Memory B cell (primary cell): ENCODE data around the gene THADA.
A peak's percentile ranks its signal among the peaks of the same experiment; 100 is the strongest.

ENCODE experiments used
- ATAC-seq: fragments of 150-1000 bp; cut with Tn5 transposase; 2 replicates; pipeline ENCODE4 v1.10.0; 2021; ENCODE audit warnings: low read depth, mild to moderate bottlenecking, moderate library complexity
- DNase-seq, 2 donors: peaks; one replicate each; pipeline ENCODE4 v3.0.0; 2022; ENCODE audit warnings: low spot score in 2 of 2
- H3K27ac Mint-ChIP-seq: one replicate; pipeline ENCODE4 v1.8.0; 2022; ENCODE audit warnings: mild to moderate bottlenecking, moderate library complexity, mixed read lengths
- H3K27me3 Mint-ChIP-seq: one replicate; pipeline ENCODE4 v1.8.0; 2022; ENCODE audit warnings: mixed read lengths
- H3K36me3 Mint-ChIP-seq: one replicate; pipeline ENCODE4 v1.8.0; 2022; ENCODE audit warnings: mild to moderate bottlenecking, mixed read lengths
- H3K4me1 Mint-ChIP-seq: one replicate; pipeline ENCODE4 v1.8.0; 2022; ENCODE audit warnings: mixed read lengths
- H3K4me3 Mint-ChIP-seq: one replicate; pipeline ENCODE4 v1.8.0; 2022; ENCODE audit warnings: mild to moderate bottlenecking, moderate library complexity, mixed read lengths
- H3K9me3 Mint-ChIP-seq: one replicate; pipeline ENCODE4 v1.8.0; 2022; ENCODE audit warnings: mixed read lengths

THADA gene

GRCh38 chr2:43355399-43355798 lies 240.4 kb downstream of the THADA start:
- ATAC-seq (no peak), DNase-seq (no peak)
- no peak overlapping the region for H3K27ac Mint-ChIP-seq
- no peaks in the 10 kb centered on the region for H3K9me3 Mint-ChIP-seq
- no peaks in the 10 kb centered on the region for H3K4me1 Mint-ChIP-seq
- H3K27me3 Mint-ChIP-seq: no peaks in the 10 kb centered on the region
- no peak overlapping the region for H3K4me3 Mint-ChIP-seq
- H3K36me3 Mint-ChIP-seq: peaks cover 10% of the 10 kb centered on the region

- no peak for ATAC-seq
- Mint-ChIP-seq H3K27ac (no peak overlapping the region), H3K9me3 (no peaks in the 10 kb centered on the region), H3K27me3 (no peaks in the 10 kb centered on the region), H3K4me3 (no peak overlapping the region), H3K36me3 (peaks cover 21% of the 10 kb centered on the region), H3K4me1 (no peaks in the 10 kb centered on the region)
- no peak for DNase-seq
These were observed 245.9 kb downstream of the THADA start for GRCh38 chr2:43349904-43350303.

GRCh38 chr2:43348908-43349661 lies 246.8 kb downstream of the THADA start:
- DNase-seq (no peak), ATAC-seq (no peak)
- Mint-ChIP-seq H3K27ac (no peak overlapping the region), H3K27me3 (no peaks in the 10 kb centered on the region), H3K36me3 (peaks cover 19% of the 10 kb centered on the region), H3K4me1 (no peaks in the 10 kb centered on the region), H3K4me3 (no peak overlapping the region), H3K9me3 (no peaks in the 10 kb centered on the region)

- Mint-ChIP-seq H3K4me3 (no peak overlapping the region), H3K27me3 (no peaks in the 10 kb centered on the region), H3K4me1 (no peaks in the 10 kb centered on the region), H3K27ac (no peak overlapping the region), H3K36me3 (peaks cover 30% of the 10 kb centered on the region), H3K9me3 (no peaks in the 10 kb centered on the region)
- DNase-seq (no peak), ATAC-seq (no peak)
These were observed 248.1 kb downstream of the THADA start for GRCh38 chr2:43347746-43348145.

- Mint-ChIP-seq H3K36me3 (peaks cover 34% of the 10 kb centered on the region), H3K9me3 (no peaks in the 10 kb centered on the region), H3K4me1 (no peaks in the 10 kb centered on the region), H3K27ac (no peak overlapping the region), H3K27me3 (no peaks in the 10 kb centered on the region), H3K4me3 (no peak overlapping the region)
- no peak for DNase-seq
- ATAC-seq: no peak
These were observed 249.0 kb downstream of the THADA start for GRCh38 chr2:43346602-43347567.

GRCh38 chr2:43345872-43346271 lies 250.0 kb downstream of the THADA start:
- DNase-seq (no peak), ATAC-seq (no peak)
- Mint-ChIP-seq H3K9me3 (no peaks in the 10 kb centered on the region), H3K4me3 (no peak overlapping the region), H3K36me3 (peaks cover 34% of the 10 kb centered on the region), H3K4me1 (no peaks in the 10 kb centered on the region), H3K27ac (no peak overlapping the region), H3K27me3 (no peaks in the 10 kb centered on the region)

- DNase-seq: no peak
- Mint-ChIP-seq H3K4me1 (no peaks in the 10 kb centered on the region), H3K27me3 (no peaks in the 10 kb centered on the region), H3K9me3 (no peaks in the 10 kb centered on the region), H3K27ac (no peak overlapping the region), H3K4me3 (no peak overlapping the region), H3K36me3 (peaks cover 36% of the 10 kb centered on the region)
- no peak for ATAC-seq
These were observed 250.4 kb downstream of the THADA start for GRCh38 chr2:43345391-43345813.

GRCh38 chr2:43344868-43345373 lies 250.9 kb downstream of the THADA start:
- peaks cover 39% of the 10 kb centered on the region for H3K36me3 Mint-ChIP-seq
- no peaks in the 10 kb centered on the region for H3K27me3 Mint-ChIP-seq
- DNase-seq (no peak), ATAC-seq (no peak)
- no peaks in the 10 kb centered on the region for H3K4me1 Mint-ChIP-seq
- no peak overlapping the region for H3K4me3 Mint-ChIP-seq
- no peaks in the 10 kb centered on the region for H3K9me3 Mint-ChIP-seq
- H3K27ac Mint-ChIP-seq: no peak overlapping the region

- Mint-ChIP-seq H3K4me3 (no peak overlapping the region), H3K4me1 (no peaks in the 10 kb centered on the region), H3K36me3 (peaks cover 43% of the 10 kb centered on the region), H3K27me3 (no peaks in the 10 kb centered on the region), H3K9me3 (no peaks in the 10 kb centered on the region), H3K27ac (no peak overlapping the region)
- ATAC-seq: no peak
- no peak for DNase-seq
These were observed 252.1 kb downstream of the THADA start for GRCh38 chr2:43343573-43344304.

GRCh38 chr2:43341959-43342757 lies 253.7 kb downstream of the THADA start:
- Mint-ChIP-seq H3K4me3 (no peak overlapping the region), H3K4me1 (no peaks in the 10 kb centered on the region), H3K36me3 (peaks cover 41% of the 10 kb centered on the region), H3K27ac (no peak overlapping the region), H3K27me3 (no peaks in the 10 kb centered on the region), H3K9me3 (no peaks in the 10 kb centered on the region)
- DNase-seq: no peak
- ATAC-seq: no peak

- DNase-seq: no peak
- H3K4me3 Mint-ChIP-seq: no peak overlapping the region
- H3K36me3 Mint-ChIP-seq: peaks cover 38% of the 10 kb centered on the region
- peak overlapping the region; percentile 15 for H3K27ac Mint-ChIP-seq
- no peak for ATAC-seq
- no peaks in the 10 kb centered on the region for H3K4me1 Mint-ChIP-seq
- H3K27me3 Mint-ChIP-seq: no peaks in the 10 kb centered on the region
- H3K9me3 Mint-ChIP-seq: no peaks in the 10 kb centered on the region
These were observed 254.9 kb downstream of the THADA start for GRCh38 chr2:43340945-43341356.

GRCh38 chr2:43340066-43340465 lies 255.8 kb downstream of the THADA start:
- DNase-seq (no peak), ATAC-seq (no peak)
- Mint-ChIP-seq H3K9me3 (no peaks in the 10 kb centered on the region), H3K4me1 (no peaks in the 10 kb centered on the region), H3K27ac (no peak overlapping the region), H3K36me3 (peaks cover 36% of the 10 kb centered on the region), H3K4me3 (no peak overlapping the region), H3K27me3 (no peaks in the 10 kb centered on the region)

- H3K9me3 Mint-ChIP-seq: no peaks in the 10 kb centered on the region
- no peak for DNase-seq
- no peak for ATAC-seq
- peaks cover 7% of the 10 kb centered on the region for H3K4me1 Mint-ChIP-seq
- H3K27me3 Mint-ChIP-seq: no peaks in the 10 kb centered on the region
- H3K36me3 Mint-ChIP-seq: peaks cover 21% of the 10 kb centered on the region
- no peak overlapping the region for H3K4me3 Mint-ChIP-seq
- no peak overlapping the region for H3K27ac Mint-ChIP-seq
These were observed 262.1 kb downstream of the THADA start for GRCh38 chr2:43333656-43334144.
